ENCODE data around the gene BCDIN3D. TPM values are rescaled to one million over a fixed set of nuclear protein-coding genes. Genes with fewer than 3 reads are reported as not detected.
A peak's percentile ranks its signal among the peaks of the same experiment; 100 is the strongest.

The BCDIN3D gene
- total and polyA plus RNA-seq, 2 experiments from 2014 or later: 3.5 to 5.6 TPM

DNA sequence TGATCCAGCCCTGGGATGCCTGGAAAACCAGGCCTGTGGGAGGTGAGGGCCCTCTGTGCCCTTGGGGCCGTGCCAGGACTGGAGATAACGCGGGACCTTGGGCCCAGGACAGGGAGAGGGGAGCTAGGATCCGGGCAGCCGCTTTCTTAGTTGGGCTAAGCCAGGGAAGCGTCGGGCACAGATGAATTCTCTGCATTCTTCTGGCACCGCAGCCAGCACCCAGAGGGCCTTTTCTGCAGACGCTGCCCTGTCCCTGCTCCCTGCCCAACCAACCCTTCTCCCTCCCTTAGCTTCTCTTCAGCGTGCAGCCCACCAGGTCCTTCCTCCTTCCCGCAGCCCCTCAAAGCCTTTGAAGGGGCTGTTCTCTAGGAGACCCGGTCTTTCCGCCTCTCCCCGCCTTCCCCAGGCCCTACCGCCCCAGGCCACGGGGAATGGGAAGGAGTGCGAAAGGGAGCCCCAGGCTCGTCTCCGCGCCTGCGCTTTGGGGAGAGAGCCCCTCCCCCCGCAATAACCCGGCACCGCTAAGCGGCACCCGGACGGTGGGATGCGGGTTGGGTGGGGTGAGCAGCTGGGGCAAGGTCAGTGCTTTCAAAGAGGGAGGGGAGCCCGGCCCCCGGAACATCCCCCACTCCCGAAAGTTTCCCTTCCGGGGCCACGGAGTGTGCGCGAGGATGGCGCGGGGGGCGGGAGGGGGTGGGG, 15.4 kb downstream of the BCDIN3D start:
- Histone ChIP-seq H3K4me2 (peak overlapping the region; percentile 83), H3K36me3 (replicated peaks; ENCODE audit: insufficient read depth, low read depth) (no peaks in the 10 kb centered on the region), H3K27ac (peak overlapping the region; percentile 92), H3K4me1 (ENCODE audit: insufficient read depth) (peaks cover 23% of the 10 kb centered on the region), H4K20me1 (ENCODE audit: insufficient read depth, poor library complexity, severe bottlenecking) (peaks cover 35% of the 10 kb centered on the region), H3K27me3 (no peaks in the 10 kb centered on the region), H3K79me2 (peaks cover 56% of the 10 kb centered on the region), H3K9me2 (replicated peaks; ENCODE audit: insufficient read depth) (no peaks in the 10 kb centered on the region), H3K9me3 (ENCODE audit: low read depth) (no peaks in the 10 kb centered on the region), H2AFZ (peak overlapping the region; percentile 54), H3K4me3 (peak overlapping the region; percentile 84)
- WGBS (ENCODE audit: low lambda C conversion rate, missing lambda C conversion rate): 3% methylated on average over 26 of the region's 38 CpGs
- DNase-seq (ENCODE audit: low spot score): peak; percentile 83
- TF ChIP-seq EZH2phosphoT487 (IDR thresholded peaks at IDR 0.05; ENCODE audit: low read depth, severe bottlenecking, unreplicated experiment) (no peak), EZH2 (IDR thresholded peaks at IDR 0.05; ENCODE audit: borderline replicate concordance) (no peak)
- TF ChIP-seq, protein P1, sequence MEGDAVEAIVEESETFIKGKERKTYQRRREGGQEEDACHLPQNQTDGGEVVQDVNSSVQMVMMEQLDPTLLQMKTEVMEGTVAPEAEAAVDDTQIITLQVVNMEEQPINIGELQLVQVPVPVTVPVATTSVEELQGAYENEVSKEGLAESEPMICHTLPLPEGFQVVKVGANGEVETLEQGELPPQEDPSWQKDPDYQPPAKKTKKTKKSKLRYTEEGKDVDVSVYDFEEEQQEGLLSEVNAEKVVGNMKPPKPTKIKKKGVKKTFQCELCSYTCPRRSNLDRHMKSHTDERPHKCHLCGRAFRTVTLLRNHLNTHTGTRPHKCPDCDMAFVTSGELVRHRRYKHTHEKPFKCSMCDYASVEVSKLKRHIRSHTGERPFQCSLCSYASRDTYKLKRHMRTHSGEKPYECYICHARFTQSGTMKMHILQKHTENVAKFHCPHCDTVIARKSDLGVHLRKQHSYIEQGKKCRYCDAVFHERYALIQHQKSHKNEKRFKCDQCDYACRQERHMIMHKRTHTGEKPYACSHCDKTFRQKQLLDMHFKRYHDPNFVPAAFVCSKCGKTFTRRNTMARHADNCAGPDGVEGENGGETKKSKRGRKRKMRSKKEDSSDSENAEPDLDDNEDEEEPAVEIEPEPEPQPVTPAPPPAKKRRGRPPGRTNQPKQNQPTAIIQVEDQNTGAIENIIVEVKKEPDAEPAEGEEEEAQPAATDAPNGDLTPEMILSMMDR (IDR thresholded peaks at IDR 0.05; ENCODE audit: poor library complexity): no peak

GRCh38 chr12:49827051-49827400, 15.9 kb downstream of the BCDIN3D start:
- peaks cover 23% of the 10 kb centered on the region for H3K4me1 ChIP-seq (ENCODE audit: insufficient read depth)
- no peak overlapping the region for H2AFZ ChIP-seq
- 52% methylated on average over 6 of the region's 6 CpGs for WGBS (ENCODE audit: low lambda C conversion rate, missing lambda C conversion rate)
- H3K9me2 ChIP-seq (replicated peaks; ENCODE audit: insufficient read depth): no peaks in the 10 kb centered on the region
- no peaks in the 10 kb centered on the region for H3K36me3 ChIP-seq (replicated peaks; ENCODE audit: insufficient read depth, low read depth)
- H3K79me2 ChIP-seq: peaks cover 61% of the 10 kb centered on the region
- H3K4me3 ChIP-seq: peak overlapping the region; percentile 84
- H3K27ac ChIP-seq: peak overlapping the region; percentile 92
- peaks cover 38% of the 10 kb centered on the region for H4K20me1 ChIP-seq (ENCODE audit: insufficient read depth, poor library complexity, severe bottlenecking)
- DNase-seq (ENCODE audit: low spot score): no peak
- H3K27me3 ChIP-seq: no peaks in the 10 kb centered on the region
- H3K4me2 ChIP-seq: peak overlapping the region; percentile 83
- H3K9me3 ChIP-seq (ENCODE audit: low read depth): no peaks in the 10 kb centered on the region
- no peak for TF ChIP-seq EZH2 (IDR thresholded peaks at IDR 0.05; ENCODE audit: borderline replicate concordance)
- TF ChIP-seq, protein P1 (IDR thresholded peaks at IDR 0.05; ENCODE audit: poor library complexity): no peak
- TF ChIP-seq EZH2phosphoT487 (IDR thresholded peaks at IDR 0.05; ENCODE audit: low read depth, severe bottlenecking, unreplicated experiment): no peak

- H3K4me2 ChIP-seq: peak overlapping the region; percentile 83
These were observed 16.9 kb downstream of the BCDIN3D start for GRCh38 chr12:49825971-49826421.

More at GRCh38 chr12:49825971-49826421, 16.9 kb downstream of the BCDIN3D start:
- no peak for DNase-seq (ENCODE audit: low spot score)
- H3K36me3 ChIP-seq (replicated peaks; ENCODE audit: insufficient read depth, low read depth): no peaks in the 10 kb centered on the region
- no peak overlapping the region for H3K4me3 ChIP-seq
- H3K4me1 ChIP-seq (ENCODE audit: insufficient read depth): peaks cover 23% of the 10 kb centered on the region
- H3K79me2 ChIP-seq: peaks cover 71% of the 10 kb centered on the region
- TF ChIP-seq, protein P1 (IDR thresholded peaks at IDR 0.05; ENCODE audit: poor library complexity): no peak
- no peak for TF ChIP-seq EZH2 (IDR thresholded peaks at IDR 0.05; ENCODE audit: borderline replicate concordance)
- no peak for TF ChIP-seq EZH2phosphoT487 (IDR thresholded peaks at IDR 0.05; ENCODE audit: low read depth, severe bottlenecking, unreplicated experiment)
- H3K9me2 ChIP-seq (replicated peaks; ENCODE audit: insufficient read depth): no peaks in the 10 kb centered on the region
- peaks cover 46% of the 10 kb centered on the region for H4K20me1 ChIP-seq (ENCODE audit: insufficient read depth, poor library complexity, severe bottlenecking)
- H3K27me3 ChIP-seq: no peaks in the 10 kb centered on the region
- H2AFZ ChIP-seq: no peak overlapping the region
- WGBS (ENCODE audit: low lambda C conversion rate, missing lambda C conversion rate): 85% methylated on average over 4 of the region's 4 CpGs
- no peaks in the 10 kb centered on the region for H3K9me3 ChIP-seq (ENCODE audit: low read depth)
- H3K27ac ChIP-seq: no peak overlapping the region

Data from hepatocyte (in vitro differentiated cells).